Measurements from ENCODE around the gene NINJ1.
A peak's percentile ranks its signal among the peaks of the same experiment; 100 is the strongest.

The NINJ1 gene

DNA sequence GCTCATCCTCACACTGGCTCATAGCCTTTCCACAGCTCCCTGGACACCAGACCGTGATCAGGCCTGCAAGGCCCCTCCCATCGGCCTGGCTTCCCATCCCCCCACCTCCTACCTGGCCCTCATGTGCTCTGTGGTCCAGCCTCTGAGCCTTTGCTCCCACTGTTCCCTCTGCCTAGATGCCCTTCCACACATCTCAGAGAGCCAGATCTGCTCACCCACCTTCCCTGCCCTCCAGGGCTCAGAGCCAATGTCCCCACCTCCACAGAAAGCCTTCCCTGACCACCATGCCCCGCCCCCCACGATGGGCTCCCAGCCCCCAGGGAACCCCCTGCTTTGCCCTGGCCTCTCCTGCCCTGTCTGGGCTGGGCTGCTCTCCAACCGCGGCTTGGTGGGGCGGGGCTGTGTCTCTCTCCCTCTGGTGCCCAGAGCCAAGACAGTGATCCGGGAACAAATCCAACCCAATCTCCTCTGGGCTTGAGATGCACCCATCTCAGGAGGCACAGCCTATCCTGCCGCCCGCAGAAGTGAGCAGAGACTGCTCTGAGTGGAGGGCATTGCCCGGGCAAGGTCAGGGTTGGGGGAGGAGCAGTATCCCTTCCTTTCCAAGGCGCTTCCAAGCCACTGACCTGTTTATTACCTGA lies 1.6 kb downstream of the NINJ1 start:
- DNase-seq: no peak

DNA sequence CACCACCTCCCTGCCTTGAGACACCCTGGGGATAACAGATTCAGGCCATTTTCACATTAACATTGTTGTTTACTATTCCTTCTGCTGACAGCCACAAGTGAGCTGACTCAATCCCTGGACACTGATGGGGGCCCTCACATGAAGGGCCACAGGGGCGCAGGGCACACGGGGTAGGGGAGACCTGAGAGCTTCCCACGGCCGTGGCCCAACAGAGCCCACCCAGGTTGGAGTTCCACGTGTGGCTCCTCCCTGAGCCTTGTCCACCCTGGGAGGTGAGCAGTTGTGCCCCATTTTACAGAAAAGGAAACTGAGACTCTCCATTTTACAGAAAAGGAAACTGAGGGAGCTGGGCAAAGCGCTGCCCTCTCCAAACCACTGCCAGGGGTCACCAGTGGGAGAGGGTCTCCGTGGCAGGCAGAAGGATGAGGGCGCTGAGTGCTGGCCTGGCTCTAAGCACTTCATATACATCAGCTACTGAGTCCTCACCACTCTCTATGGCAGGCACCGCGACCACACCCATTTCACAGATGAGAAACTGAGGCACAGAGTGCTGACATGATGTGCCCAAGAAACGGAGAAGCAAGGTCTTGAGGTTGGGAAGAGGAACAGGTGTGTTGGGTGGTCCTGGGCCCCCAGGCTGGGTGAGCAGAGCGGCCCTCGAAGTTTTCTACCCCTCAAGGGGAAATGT lies 2.3 kb downstream of the NINJ1 start:
- no peak for DNase-seq

DNA sequence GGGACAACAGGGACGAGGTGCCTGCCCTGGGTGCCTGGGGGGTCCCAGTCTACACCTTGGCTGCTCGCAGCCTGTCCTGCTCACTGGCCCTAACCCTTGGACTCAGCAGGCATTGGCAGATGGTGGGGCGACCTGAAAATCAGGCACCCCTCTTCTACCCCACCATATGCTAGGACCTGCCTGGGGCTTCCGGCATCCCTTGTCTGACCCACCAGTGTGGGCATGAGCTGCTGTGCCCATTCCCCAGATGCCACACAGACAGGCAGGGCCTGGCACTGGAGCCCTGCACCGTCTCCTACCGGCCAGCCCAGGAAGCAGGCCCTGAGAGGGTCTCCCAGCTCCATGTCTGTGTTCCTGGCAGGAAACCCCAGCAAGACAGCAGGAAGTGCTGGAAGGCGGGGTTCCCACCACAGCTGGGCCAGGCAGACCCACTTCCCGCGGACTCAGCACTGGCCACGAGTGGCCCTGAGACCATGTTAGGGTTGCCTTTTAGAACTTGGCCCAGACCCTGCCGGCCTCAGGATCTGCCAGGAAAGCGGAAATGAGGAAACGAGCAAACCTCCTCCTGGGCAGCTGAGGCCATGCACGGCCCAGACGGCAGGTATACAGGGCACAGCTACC lies 3.1 kb downstream of the NINJ1 start:
- DNase-seq: no peak

DNA sequence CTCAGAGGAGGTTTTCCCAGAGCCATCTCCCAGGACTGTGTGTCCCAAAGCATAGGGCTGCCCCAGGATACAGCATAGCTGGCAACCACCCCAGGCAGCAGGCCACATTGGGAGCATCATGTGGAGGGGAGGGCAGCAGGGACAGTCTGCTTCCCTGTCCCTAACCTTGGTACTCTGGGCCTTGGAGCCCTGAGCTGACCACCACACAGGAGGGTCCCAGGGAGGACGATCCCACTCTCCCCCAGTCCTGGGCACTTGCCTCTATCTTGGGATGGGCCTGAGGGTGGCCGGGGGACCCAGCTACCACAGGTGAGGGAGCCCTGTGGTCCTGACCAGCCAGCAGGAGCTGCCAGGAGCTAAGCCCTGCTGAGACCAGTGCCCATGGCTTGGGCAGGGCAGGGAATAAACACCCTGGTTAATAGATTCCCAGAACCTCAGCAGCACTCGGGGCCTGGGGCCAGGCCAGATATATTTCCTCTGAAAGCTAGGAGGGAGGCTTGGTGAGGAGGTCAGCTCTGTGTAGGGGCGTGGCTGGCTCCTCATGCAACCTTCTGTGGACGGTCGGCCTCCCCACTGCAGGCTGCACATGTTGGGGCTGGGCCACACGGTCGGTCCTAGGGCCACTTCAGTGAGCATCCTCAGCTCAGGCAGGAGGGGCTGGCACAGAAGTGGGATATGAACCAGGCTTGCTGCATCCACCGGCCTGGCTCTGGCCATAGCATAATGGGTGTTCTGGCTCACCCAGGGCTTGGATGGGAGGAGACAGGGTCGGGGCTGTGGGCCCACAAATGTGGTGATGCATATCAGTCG lies 4.2 kb downstream of the NINJ1 start:
- no peak for DNase-seq

DNA sequence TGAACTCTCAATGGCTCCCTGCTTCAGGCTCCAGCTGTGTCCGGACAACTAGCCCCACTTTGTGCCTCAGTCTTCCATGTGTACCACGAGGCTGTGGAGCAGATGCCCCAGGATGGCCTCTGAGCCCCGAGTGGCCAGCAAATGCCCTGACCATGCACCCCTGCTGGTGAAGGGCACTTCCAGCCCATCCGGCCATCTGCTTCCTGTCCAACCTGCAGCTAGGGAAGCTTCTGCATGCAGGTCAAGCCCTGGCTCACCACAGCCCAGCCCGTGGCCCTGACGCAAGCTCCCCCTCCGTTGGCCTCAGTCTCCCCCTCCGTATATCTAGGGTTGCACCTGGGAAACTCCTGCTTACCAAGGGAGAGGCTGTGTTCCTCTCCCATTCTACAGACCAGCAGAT lies 4.8 kb downstream of the NINJ1 start:
- no peak for DNase-seq

DNA sequence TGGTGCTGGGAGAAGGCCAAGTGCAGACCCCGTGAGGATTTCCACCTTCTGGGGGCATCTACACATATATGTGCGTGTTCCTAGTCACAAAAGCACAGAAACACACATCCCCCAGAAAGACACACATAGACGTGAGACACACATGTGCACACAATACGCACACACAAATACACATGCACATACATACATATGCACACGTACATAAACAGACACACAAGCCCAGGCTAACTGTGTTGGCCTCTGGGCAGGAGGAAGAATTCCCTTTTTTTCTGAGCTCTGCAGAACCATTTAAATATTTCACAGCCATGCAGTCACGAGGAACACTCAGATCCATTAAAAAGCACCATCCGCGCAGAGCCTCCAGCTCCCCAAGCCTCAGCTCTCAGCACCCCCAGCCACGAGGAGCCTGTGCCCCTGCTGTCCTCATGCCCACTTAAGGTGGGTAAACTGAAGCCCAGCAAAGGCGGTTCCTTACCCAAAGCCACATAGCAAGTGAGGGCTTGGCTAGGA lies 5.3 kb downstream of the NINJ1 start:
- no peak for DNase-seq

DNA sequence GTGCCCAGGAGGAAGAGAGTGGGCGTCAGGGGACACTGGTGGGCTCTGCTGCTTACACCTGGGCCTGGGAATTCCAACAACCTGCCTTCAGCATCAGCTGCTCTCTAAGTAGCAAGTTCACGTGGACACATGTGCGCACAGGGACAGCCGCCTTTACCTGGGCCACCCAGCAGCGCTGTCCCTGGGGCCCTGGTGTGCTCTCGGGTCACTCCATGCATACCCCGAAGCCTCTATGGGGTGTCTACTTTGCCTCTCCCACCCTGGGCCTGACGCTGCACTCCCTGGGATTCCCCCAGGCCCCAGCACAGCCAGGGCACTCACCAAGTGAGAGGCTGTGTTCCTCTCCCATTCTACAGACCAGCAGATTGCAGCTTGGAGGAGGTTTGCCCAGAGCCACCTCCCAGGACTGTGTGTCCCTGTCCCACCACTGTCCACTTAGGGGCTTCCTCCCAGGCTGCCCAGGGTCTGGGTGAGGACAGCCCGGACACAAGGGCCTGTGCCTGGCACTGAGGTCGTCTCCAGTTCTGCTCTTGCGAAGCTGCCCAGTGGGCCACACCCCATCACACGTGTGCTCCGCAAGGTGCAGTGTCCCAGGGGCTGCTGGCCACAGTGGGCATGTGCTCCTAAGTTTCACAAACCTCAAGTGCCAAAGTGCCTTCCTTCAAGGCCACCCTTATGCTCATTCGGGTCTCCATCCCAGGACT lies 5.9 kb downstream of the NINJ1 start:
- no peak for DNase-seq

DNA sequence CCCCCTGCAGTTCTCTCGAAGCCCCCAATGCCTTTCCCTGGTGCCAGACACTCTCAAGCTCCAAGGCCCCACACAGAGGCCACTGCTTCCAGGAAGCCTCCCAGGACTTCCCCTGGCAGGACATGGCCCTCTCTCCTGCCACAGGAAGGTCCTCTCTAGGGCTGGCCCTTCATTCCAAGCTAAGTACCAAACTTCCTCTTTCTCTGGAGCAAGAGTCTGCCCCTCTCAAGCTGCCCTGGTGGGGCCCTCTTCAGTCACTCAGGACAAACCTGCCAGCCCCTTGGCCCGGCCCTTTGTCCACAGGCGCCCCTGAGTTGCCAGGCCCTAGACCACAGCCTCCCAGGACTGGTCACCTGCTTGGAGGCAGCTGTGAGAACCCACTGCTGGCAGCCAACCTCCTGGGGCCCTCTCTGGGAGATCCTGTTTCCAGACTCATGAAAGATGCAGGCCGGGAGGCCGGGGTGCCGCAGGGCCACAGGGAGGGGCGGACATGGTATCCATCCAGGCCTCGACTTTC lies 6.6 kb downstream of the NINJ1 start:
- DNase-seq: no peak

DNA sequence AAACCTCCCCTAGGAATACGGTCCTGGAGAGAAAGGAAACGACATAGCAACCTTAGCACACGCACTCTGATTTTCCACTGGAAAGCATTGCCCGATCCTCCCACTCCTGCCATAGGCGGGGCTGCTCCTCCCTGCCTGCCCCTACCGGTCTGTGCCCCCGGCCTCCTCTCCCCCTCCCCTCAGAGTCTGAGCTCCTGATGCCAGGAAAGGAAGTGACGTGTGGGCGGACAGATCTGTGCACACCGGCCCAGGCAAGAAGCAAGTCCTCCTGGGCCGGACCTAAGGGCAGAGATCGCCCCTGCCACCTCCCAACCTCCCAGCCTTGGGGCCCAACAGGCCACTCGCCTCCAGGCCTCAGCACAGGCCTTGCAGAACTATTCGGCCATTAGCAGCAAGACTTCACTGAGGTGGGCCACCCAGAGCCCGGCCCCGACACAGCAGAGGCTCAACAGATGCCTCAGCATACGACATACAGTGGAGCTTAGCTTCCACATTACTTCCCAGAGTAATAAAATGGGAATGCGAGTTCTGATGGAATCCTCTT lies 7.2 kb downstream of the NINJ1 start:
- DNase-seq: no peak

DNA sequence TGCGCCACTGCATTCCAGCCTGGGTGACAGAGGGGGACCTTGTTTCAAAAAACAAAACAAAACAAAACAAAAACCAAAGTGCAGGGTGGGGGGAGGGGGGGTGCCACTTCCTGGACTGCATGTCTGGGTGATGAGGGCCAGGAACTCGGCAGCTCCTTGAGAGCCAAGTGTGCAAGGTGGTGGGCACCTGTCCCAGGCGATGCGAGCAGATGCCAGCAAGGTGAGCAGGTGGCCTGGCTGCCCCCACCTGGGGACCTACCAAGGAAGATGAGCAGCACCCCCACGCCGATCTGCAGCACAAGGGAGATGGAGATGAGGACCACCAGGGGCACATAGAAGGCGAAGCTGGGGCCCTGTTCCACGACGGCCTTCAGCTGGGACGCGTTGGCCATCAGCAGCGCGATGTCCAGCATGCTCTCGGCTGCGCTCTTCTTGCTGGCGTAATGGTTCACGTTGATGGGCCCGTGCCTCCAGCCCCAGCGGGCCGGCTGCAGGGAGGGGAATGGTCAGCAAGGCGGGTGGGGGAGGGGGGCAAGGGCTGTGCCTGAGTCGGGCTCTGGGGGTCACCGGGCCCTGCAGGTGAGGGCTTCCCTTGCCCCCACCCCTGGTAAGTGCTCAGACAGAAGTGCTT lies 7.8 kb downstream of the NINJ1 start:
- DNase-seq: no peak

DNA sequence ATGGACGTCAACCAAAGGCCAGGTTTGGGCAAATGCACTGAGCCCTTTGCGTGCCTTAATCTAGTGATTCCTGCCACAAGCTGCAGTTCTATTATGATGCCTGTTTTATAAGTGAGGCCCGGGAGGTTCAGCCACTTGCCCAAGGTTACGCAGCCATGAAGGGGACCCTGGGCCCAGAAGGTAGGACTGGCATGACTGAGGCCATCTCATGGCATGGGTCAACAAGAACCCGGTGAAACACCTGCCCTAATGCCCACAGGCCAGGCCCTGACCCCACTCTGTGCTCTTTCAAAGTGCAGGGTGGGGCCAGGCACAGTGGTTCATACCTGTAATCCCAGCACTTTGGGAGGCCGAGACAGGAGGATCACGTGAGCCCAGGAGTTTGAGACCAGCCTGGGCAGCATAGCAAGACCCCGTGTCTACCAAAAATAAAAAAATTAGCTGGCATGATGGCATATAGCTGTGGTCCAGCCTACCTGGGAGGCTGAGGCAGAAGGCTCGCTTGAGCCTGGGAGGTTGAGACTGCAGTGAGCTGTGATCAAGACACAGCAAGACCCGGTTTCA lies 8.6 kb downstream of the NINJ1 start:
- no peak for DNase-seq

DNA sequence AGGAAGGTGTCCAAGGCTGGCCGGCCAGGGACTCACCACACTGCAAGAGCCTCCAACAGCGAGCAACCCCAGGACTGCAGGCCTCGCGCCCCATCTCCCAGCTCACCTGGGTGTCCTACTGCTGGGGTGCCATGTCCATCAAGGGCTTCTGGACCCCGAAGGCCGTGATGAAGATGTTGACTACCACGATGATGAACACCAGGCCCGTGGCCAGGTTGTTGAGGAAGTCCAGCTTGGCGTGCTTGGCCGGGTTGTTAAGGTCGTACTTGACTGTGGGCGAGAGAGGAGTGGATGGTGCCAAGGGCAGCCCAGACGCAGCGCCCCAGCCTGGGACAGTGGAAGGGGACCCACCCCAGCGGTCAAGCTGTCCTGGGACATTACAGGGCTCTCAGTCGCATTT lies 9.3 kb downstream of the NINJ1 start:
- no peak for DNase-seq

DNA sequence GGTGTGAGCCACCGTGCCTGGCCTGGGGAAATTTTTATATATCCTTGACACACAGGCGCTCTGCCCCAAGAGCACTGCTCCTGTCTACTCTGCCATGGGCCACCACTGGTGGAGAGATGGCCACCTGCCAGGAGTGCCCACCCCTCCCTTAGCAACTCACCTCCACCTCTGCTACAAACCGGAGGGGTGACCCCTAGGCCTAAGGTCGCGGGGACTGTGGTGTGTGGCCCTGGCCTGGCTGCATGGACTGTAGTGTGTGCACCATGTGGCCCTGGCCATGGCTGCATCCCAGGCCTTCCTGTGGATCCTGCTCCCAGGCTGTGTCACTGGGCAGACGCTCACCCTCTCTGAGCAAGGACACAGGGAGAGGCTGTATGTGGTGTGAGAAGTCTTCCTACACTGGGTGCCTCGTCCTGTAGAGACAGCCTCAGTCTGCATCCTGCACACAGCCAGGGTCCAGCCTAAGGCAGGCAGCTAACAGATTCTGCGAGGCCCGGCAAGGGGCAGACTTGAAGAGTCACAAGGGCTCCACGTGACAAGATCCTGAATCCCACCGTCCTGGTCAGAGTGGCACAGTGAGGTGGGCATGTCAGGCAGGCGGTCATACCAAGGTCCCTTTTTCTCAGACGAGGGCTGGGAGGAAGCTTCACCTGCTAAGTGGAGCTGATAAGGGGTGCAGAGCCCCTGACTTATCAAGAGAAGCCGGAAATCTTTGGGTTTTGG lies 10.3 kb downstream of the NINJ1 start:
- no peak for DNase-seq

DNA sequence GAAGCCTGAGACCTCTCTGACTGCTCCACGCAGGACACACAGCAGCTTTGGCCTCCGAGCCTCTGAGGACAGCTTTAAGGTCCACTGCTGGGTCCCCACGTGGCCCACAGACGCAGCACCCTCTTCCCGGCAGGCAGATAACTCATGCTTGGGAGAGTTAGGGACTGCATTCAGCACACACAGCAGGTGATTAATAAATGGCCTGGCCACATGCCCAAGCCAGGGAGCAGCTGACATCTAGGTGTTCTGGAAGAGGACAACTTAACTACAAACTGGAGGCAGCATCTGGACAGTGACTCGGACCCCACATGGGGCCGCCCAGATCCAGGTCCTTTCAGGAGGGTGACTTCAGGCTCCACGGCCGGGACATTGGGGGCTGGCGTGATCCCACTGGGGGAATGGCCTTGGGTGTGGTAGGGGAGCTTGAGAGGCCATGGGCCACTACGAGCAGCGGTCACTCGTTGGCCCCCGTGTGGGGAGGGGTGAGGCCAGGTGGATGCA lies 11.3 kb downstream of the NINJ1 start:
- no peak for DNase-seq

DNA sequence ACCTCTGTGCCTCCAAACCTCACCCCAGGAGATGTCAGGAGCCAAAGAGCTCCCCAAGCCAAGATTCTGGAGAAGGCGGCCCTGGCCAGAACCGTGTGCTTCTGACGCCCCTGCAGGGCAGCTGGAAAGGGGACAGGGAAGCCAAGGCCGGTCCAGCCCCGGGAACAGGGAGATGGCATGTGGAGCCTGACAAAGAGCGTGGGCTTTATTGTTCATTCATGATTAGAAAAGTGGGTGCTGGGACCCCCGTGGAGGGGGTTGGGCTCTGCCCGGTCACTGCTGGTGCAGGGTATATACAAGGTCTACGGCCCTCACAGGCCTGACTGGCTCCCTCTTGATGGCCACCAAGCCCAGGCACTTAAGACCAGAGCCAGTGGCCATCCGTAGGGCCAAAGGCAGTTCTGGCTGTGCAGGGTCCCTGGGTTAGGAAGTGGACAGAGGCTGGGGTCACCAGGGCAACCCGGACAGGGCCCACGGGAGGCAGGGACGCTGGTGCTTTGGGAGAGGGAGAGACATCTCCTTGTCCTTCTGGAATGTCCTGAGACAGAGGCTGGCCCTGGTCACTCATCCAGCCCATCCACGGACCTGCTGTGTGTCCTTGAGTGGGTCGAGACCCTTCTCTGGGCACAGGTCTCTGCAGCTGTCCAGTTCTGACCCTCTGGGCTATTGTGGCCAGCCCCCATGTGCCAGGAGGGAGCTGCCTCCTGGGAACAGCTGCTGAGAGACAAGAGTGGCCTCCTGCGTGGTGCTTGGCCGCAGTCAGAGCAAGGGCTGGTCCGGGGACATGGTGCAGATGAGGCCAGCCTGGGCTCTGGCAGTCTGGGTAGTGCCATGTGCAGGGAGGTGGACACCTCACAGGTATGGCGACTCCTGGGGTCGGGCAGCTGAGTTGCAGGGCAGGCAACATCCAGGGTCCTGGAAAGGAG lies 12.5 kb downstream of the NINJ1 start:
- DNase-seq: no peak

DNA sequence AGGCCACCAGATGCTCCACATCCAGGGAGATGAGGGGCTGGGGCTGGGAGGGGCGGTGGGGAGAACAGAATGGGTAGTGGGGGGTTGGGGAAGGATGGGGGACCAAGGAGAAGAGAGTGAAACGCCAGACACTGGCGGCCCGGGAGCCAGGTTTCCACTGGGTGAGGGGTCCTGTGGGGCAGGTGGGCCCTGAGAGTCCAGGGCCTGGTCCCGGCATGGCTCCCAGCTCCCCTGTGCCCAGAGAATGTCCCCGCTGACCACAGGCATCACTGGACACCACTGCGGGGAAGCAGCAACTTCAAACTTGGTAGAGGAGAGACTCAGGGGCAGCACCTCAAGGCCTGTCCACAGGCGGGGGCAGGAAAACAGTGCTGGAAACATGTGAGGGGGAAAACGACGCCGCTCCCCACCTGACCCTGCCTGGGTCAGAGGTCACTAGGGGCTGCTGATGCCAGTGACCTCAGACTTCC lies 13.2 kb downstream of the NINJ1 start:
- no peak for DNase-seq

DNA sequence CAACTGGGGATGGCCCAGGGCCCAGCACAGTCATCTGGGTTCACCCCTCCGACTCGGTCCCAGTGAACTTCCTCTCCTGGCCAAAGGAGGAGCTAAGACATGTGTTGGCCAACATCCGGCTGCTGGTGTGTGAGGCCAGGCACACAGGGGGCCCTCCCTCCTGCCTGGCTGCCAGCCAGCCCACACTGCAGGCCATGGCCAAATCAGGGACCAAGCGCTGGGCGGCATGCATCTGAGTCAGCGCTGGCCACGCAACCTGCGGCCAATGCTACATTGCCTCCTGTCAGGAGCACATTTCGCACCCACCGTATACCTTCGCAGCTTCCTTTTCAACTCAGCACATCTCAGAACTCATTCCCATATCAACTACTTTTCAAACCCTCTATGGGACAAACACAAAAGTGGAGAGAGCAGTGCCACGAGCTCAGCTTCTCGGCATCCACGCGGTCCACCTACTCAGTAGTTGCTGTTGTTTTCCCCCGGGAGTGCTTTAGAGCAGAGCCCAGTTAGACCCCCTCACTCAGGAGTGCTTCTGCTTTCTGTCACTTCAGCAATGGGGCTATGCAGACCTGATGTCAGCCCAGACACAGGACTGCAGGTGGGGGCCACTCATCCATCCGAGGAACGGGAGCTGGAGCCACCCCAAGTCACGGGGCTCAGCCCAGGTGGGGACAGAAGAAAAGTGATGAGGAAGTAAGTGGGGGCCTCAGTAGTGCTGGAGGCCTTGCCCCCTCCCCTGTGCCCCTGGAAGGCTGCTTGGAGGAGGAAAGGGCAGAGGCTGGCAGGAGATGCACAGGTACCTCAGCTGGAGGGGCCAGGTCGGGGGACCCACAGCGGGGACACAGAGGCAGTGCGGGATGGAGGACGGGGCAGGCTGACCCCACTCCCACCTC lies 13.9 kb downstream of the NINJ1 start:
- peak; percentile 58 for DNase-seq

DNA sequence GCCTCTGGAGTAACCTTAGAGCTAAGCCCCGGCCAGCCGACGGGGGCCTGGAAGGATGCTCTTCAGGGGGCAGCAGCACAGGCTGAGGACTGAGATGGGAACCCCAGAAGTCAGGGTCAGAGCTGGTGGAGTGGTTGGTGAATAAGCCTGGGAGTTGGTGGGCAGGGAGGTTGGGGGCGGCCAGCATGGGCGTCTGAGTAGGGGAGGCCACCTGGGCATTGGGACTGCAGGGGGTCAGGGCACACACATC lies 14.4 kb downstream of the NINJ1 start:
- no peak for DNase-seq

Data from activated CD4-positive, alpha-beta T cell treated with anti-CD3 and anti-CD28 coated beads, Interleukin-2, amount 50 U/mL, for 16 hours (primary cell).